Activated naive CD4-positive, alpha-beta T cell treated with anti-CD3 and anti-CD28 coated beads, Interleukin-2, amount 10 ng/mL, durations not matched to agents 7 days and 5 days (primary cell): ENCODE data around the gene INO80.
"Not testable (repeated sequence)": the region's sequence is repeated elsewhere in the genome, so short reads cannot be mapped to it uniquely, and the experiment has no call there.

Experiments used
- CTCF ChIA-PET: fragments of 350-600 bp; sonication (Branson Sonifier 250); formaldehyde crosslinking; loops from one replicate; lab custom pipeline; 2021; ENCODE audit warnings: antibody characterized with exemption; lab: Charles Lee
- DNase-seq: peaks from one replicate; pipeline ENCODE4 v3.0.0-alpha.2; 2020
- H3K27ac Mint-ChIP-seq: one replicate; pipeline ENCODE4 v1.8.0; 2021; ENCODE audit warnings: mild to moderate bottlenecking, moderate library complexity, mixed read lengths
- H3K27me3 Mint-ChIP-seq: one replicate; pipeline ENCODE4 v1.8.0; 2021; ENCODE audit warnings: mild to moderate bottlenecking, mixed read lengths
- H3K36me3 Mint-ChIP-seq: one replicate; pipeline ENCODE4 v1.8.0; 2021; ENCODE audit warnings: mixed read lengths
- H3K4me1 Mint-ChIP-seq: one replicate; pipeline ENCODE4 v1.8.0; 2021; ENCODE audit warnings: mixed read lengths
- H3K4me3 Mint-ChIP-seq: one replicate; pipeline ENCODE4 v1.8.0; 2021; ENCODE audit warnings: mild to moderate bottlenecking, moderate library complexity, mixed read lengths
- H3K9me3 Mint-ChIP-seq: one replicate; pipeline ENCODE4 v1.8.0; 2021; ENCODE audit warnings: mixed read lengths

The INO80 gene

GRCh38 chr15:41102854-41103253 lies 13.2 kb downstream of the INO80 start:
- Mint-ChIP-seq H3K36me3 (peaks cover 9% of the 10 kb centered on the region), H3K9me3 (no peaks in the 10 kb centered on the region), H3K4me3 (no peak overlapping the region), H3K27me3 (no peaks in the 10 kb centered on the region), H3K4me1 (peaks cover 4% of the 10 kb centered on the region), H3K27ac (no peak overlapping the region)
- CTCF ChIA-PET: no interaction called here
- no peak for DNase-seq

DNA sequence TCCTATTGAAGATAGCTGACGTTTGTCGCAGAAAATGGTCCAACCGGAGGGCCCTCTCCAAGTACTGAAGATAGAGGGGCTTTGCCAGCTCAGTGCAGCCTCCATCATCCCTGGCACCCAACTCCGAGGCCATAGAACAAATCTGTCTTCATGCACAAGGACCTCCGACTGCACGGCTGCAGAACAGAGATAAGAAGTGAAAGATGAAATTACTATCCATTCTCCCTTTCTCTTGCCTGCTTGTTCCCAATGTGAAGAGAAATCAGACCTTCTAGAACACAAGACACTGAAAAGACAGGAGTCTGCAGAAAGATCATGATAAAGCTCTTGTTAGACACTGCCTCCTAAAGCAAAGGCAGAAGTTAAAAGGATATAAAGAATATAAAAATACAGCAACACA lies 19.9 kb downstream of the INO80 start:
- peaks cover 29% of the 10 kb centered on the region for H3K36me3 Mint-ChIP-seq
- H3K27ac Mint-ChIP-seq: no peak overlapping the region
- CTCF ChIA-PET: interaction anchor here (1.1 kb wide), 1 partner anchor 89 kb away, joined by 3 read pairs; no protein-coding TSS in a partner anchor
- H3K4me3 Mint-ChIP-seq: no peak overlapping the region
- no peaks in the 10 kb centered on the region for H3K9me3 Mint-ChIP-seq
- H3K4me1 Mint-ChIP-seq: no peaks in the 10 kb centered on the region
- no peaks in the 10 kb centered on the region for H3K27me3 Mint-ChIP-seq
- no peak for DNase-seq

GRCh38 chr15:41085029-41085428 lies 31.1 kb downstream of the INO80 start:
- Mint-ChIP-seq H3K27me3 (no peaks in the 10 kb centered on the region), H3K4me3 (no peak overlapping the region), H3K4me1 (peaks cover 12% of the 10 kb centered on the region), H3K36me3 (peaks cover 40% of the 10 kb centered on the region), H3K9me3 (no peaks in the 10 kb centered on the region), H3K27ac (no peak overlapping the region)
- CTCF ChIA-PET: no interaction called here
- no peak for DNase-seq

- Mint-ChIP-seq H3K4me3 (no peak overlapping the region), H3K9me3 (no peaks in the 10 kb centered on the region), H3K36me3 (peaks cover 37% of the 10 kb centered on the region), H3K27me3 (no peaks in the 10 kb centered on the region), H3K4me1 (no peaks in the 10 kb centered on the region), H3K27ac (no peak overlapping the region)
- DNase-seq: no peak
- CTCF ChIA-PET: no interaction called here
These were observed 35.9 kb downstream of the INO80 start for GRCh38 chr15:41080144-41080543.

DNA sequence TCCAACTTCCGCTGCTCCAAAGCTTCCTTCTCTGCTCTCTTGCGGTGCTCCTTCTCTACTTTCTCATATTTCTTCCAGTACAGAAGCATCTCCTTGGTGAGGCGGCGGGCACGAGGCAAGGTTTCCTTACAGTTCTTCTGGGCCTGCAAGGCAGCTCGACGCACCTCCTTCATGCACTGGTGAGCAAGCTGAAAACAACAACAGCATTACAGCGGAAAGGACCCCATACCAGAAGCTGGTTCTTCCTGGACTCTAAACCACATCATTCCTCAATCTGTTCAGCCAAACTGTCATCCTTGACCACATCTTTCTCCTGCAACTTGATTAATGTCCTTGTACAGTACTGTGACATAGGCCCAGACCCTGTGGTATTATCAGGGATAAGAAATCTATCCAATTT lies 36.4 kb downstream of the INO80 start:
- H3K27ac Mint-ChIP-seq: no peak overlapping the region

DNA sequence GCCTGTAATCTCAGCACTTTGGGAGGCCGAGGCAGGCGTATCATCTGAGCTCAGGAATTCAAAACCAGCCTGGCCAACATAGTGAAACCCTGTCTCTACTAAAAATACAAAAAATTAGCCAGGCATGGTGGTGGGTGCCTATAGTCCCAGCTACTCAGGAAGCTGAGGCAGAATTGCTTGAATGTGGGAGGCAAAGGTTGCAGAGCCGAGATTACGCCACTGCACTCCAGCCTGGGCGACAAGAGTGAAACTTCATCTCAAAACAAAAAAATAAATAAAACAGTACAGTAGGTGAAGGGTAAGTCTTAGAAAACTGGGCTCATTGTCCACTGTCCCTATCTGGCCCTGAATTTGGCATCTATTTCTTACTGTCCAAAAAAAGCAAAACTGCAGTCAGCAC lies 37.2 kb downstream of the INO80 start:
- peaks cover 40% of the 10 kb centered on the region for H3K36me3 Mint-ChIP-seq
- H3K9me3 Mint-ChIP-seq, H3K4me1 Mint-ChIP-seq, H3K4me3 Mint-ChIP-seq, CTCF ChIA-PET, DNase-seq, H3K27me3 Mint-ChIP-seq, H3K27ac Mint-ChIP-seq: not testable (repeated sequence)

More for the DNA sequence above, 36.4 kb downstream of the INO80 start:
- Mint-ChIP-seq H3K27me3 (no peaks in the 10 kb centered on the region), H3K9me3 (no peaks in the 10 kb centered on the region), H3K36me3 (peaks cover 38% of the 10 kb centered on the region), H3K4me3 (no peak overlapping the region), H3K4me1 (no peaks in the 10 kb centered on the region)
- CTCF ChIA-PET: no interaction called here
- DNase-seq: no peak

GRCh38 chr15:41078125-41078524 lies 38.0 kb downstream of the INO80 start:
- peak overlapping the region; percentile 19 for H3K27ac Mint-ChIP-seq
- no peaks in the 10 kb centered on the region for H3K27me3 Mint-ChIP-seq
- H3K36me3 Mint-ChIP-seq: peaks cover 44% of the 10 kb centered on the region
- H3K4me3 Mint-ChIP-seq: no peak overlapping the region
- H3K4me1 Mint-ChIP-seq: no peaks in the 10 kb centered on the region
- no peak for DNase-seq
- H3K9me3 Mint-ChIP-seq: no peaks in the 10 kb centered on the region
- CTCF ChIA-PET: no interaction called here

- H3K4me3 Mint-ChIP-seq: no peak overlapping the region
- no peaks in the 10 kb centered on the region for H3K27me3 Mint-ChIP-seq
- no peak for DNase-seq
- H3K9me3 Mint-ChIP-seq: no peaks in the 10 kb centered on the region
- CTCF ChIA-PET: interaction anchor here (0.8 kb wide), 1 partner anchor 167 kb away, joined by 3 read pairs; no protein-coding TSS in a partner anchor
- H3K36me3 Mint-ChIP-seq: peaks cover 46% of the 10 kb centered on the region
- no peaks in the 10 kb centered on the region for H3K4me1 Mint-ChIP-seq
- no peak overlapping the region for H3K27ac Mint-ChIP-seq
These were observed 43.1 kb downstream of the INO80 start for GRCh38 chr15:41073028-41073427.

GRCh38 chr15:41072013-41072412 lies 44.1 kb downstream of the INO80 start:
- Mint-ChIP-seq H3K4me1 (no peaks in the 10 kb centered on the region), H3K27ac (no peak overlapping the region), H3K4me3 (no peak overlapping the region), H3K36me3 (peaks cover 52% of the 10 kb centered on the region), H3K27me3 (no peaks in the 10 kb centered on the region), H3K9me3 (no peaks in the 10 kb centered on the region)
- CTCF ChIA-PET: interaction anchor here (0.7 kb wide), 1 partner anchor 192 kb away, joined by 4 read pairs; no protein-coding TSS in a partner anchor
- DNase-seq: no peak

- H3K27ac Mint-ChIP-seq: no peak overlapping the region
- no peaks in the 10 kb centered on the region for H3K27me3 Mint-ChIP-seq
- CTCF ChIA-PET: no interaction called here
- no peaks in the 10 kb centered on the region for H3K4me1 Mint-ChIP-seq
- no peak overlapping the region for H3K4me3 Mint-ChIP-seq
- H3K36me3 Mint-ChIP-seq: peaks cover 65% of the 10 kb centered on the region
- H3K9me3 Mint-ChIP-seq: peaks cover 10% of the 10 kb centered on the region
- no peak for DNase-seq
These were observed 49.6 kb downstream of the INO80 start for GRCh38 chr15:41066516-41066915.

GRCh38 chr15:41061667-41062066 lies 54.4 kb downstream of the INO80 start:
- CTCF ChIA-PET: no interaction called here
- Mint-ChIP-seq H3K4me3 (no peak overlapping the region), H3K9me3 (peaks cover 12% of the 10 kb centered on the region), H3K27me3 (no peaks in the 10 kb centered on the region), H3K27ac (no peak overlapping the region), H3K36me3 (peaks cover 75% of the 10 kb centered on the region), H3K4me1 (no peaks in the 10 kb centered on the region)
- DNase-seq: no peak

GRCh38 chr15:41060505-41060904 lies 55.6 kb downstream of the INO80 start:
- DNase-seq: no peak
- Mint-ChIP-seq H3K27ac (no peak overlapping the region), H3K9me3 (peaks cover 12% of the 10 kb centered on the region), H3K27me3 (no peaks in the 10 kb centered on the region), H3K4me1 (no peaks in the 10 kb centered on the region), H3K4me3 (no peak overlapping the region), H3K36me3 (peaks cover 76% of the 10 kb centered on the region)
- CTCF ChIA-PET: no interaction called here

GRCh38 chr15:41056810-41057209 lies 59.3 kb downstream of the INO80 start:
- H3K27me3 Mint-ChIP-seq: no peaks in the 10 kb centered on the region
- peaks cover 60% of the 10 kb centered on the region for H3K36me3 Mint-ChIP-seq
- CTCF ChIA-PET: no interaction called here
- H3K4me3 Mint-ChIP-seq: no peak overlapping the region
- peaks cover 5% of the 10 kb centered on the region for H3K9me3 Mint-ChIP-seq
- no peaks in the 10 kb centered on the region for H3K4me1 Mint-ChIP-seq
- no peak for DNase-seq
- H3K27ac Mint-ChIP-seq: no peak overlapping the region

DNA sequence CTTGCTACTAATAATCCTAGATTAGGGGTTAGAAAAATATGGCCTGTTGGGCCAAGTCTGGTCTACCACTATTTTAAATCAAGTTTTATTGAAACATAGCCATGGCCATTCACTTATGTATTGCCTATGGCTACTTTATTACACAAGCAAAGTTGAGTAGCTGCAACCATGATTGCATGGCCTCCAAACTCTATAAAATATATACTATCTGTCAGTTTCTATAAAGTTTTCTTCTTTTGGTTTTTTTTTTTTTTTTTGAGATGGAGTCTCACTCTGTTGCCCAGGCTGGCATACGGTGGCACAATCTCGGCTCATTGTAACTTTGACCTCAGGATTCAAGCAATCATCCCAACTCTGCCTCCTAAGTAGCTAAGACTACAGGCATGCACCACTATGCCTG lies 60.4 kb downstream of the INO80 start:
- H3K36me3 Mint-ChIP-seq: peaks cover 61% of the 10 kb centered on the region
- no peak overlapping the region for H3K4me3 Mint-ChIP-seq
- no peaks in the 10 kb centered on the region for H3K27me3 Mint-ChIP-seq
- CTCF ChIA-PET: interaction anchor here (1.8 kb wide), 1 partner anchor 151 kb away, joined by 6 read pairs; no protein-coding TSS in a partner anchor
- no peak for DNase-seq
- H3K4me1 Mint-ChIP-seq: no peaks in the 10 kb centered on the region
- no peak overlapping the region for H3K27ac Mint-ChIP-seq
- H3K9me3 Mint-ChIP-seq: peaks cover 2% of the 10 kb centered on the region

GRCh38 chr15:41051139-41051538 lies 64.9 kb downstream of the INO80 start:
- peaks cover 46% of the 10 kb centered on the region for H3K36me3 Mint-ChIP-seq
- no peaks in the 10 kb centered on the region for H3K9me3 Mint-ChIP-seq
- CTCF ChIA-PET: no interaction called here
- H3K27me3 Mint-ChIP-seq: no peaks in the 10 kb centered on the region
- no peak overlapping the region for H3K27ac Mint-ChIP-seq
- H3K4me1 Mint-ChIP-seq: no peaks in the 10 kb centered on the region
- no peak for DNase-seq
- H3K4me3 Mint-ChIP-seq: no peak overlapping the region

DNA sequence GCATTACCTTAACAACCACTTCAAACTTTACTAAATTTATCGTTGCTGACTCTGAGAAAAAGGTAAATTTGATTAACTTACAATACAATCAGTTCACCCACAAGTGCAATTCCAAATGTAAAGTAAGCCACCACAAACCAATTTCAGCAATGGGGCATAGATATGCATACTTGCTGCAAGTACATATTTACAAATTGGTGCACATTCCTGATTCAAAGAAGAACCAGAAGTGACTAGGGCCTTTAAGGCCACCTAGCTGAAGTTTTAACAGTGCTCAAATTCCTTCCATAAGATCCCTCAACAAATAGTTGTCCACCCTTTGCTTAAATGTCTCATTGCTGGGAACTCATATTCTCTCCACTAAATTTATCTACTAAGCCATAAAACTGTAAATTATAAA lies 67.2 kb downstream of the INO80 start:
- no peak overlapping the region for H3K4me3 Mint-ChIP-seq
- H3K27ac Mint-ChIP-seq: no peak overlapping the region
- CTCF ChIA-PET: no interaction called here
- no peaks in the 10 kb centered on the region for H3K27me3 Mint-ChIP-seq
- H3K4me1 Mint-ChIP-seq: no peaks in the 10 kb centered on the region
- DNase-seq: no peak
- H3K9me3 Mint-ChIP-seq: no peaks in the 10 kb centered on the region
- H3K36me3 Mint-ChIP-seq: peaks cover 38% of the 10 kb centered on the region
